Activated naive CD4-positive, alpha-beta T cell treated with anti-CD3 and anti-CD28 coated beads, Interleukin-2, amount 50 U/mL, for 24 hours (primary cell): ENCODE measurements around the gene GABBR2.

Source experiments
- H3K27ac Mint-ChIP-seq: one replicate; pipeline ENCODE4 v1.8.0; 2021; ENCODE audit warnings: mild to moderate bottlenecking, mixed read lengths
- H3K27me3 Mint-ChIP-seq: one replicate; pipeline ENCODE4 v1.8.0; 2021; ENCODE audit warnings: mixed read lengths
- H3K36me3 Mint-ChIP-seq: one replicate; pipeline ENCODE4 v1.8.0; 2021; ENCODE audit warnings: mixed read lengths
- H3K4me1 Mint-ChIP-seq: one replicate; pipeline ENCODE4 v1.8.0; 2021; ENCODE audit warnings: mixed read lengths
- H3K4me3 Mint-ChIP-seq: one replicate; pipeline ENCODE4 v1.8.0; 2021; ENCODE audit warnings: mild to moderate bottlenecking, mixed read lengths
- H3K9me3 Mint-ChIP-seq: one replicate; pipeline ENCODE4 v1.8.0; 2021; ENCODE audit warnings: mixed read lengths

The GABBR2 gene

GRCh38 chr9:98580956-98581355, 127.8 kb downstream of the GABBR2 start:
- Mint-ChIP-seq H3K4me3 (no peak overlapping the region), H3K4me1 (peaks cover 5% of the 10 kb centered on the region), H3K27me3 (peaks cover 25% of the 10 kb centered on the region), H3K9me3 (no peaks in the 10 kb centered on the region), H3K27ac (no peak overlapping the region), H3K36me3 (no peaks in the 10 kb centered on the region)

- Mint-ChIP-seq H3K27me3 (peaks cover 21% of the 10 kb centered on the region), H3K36me3 (no peaks in the 10 kb centered on the region), H3K27ac (no peak overlapping the region), H3K9me3 (no peaks in the 10 kb centered on the region), H3K4me3 (no peak overlapping the region), H3K4me1 (peaks cover 14% of the 10 kb centered on the region)
These were observed 129.0 kb downstream of the GABBR2 start for GRCh38 chr9:98579700-98580099.

- peaks cover 19% of the 10 kb centered on the region for H3K27me3 Mint-ChIP-seq
- no peaks in the 10 kb centered on the region for H3K36me3 Mint-ChIP-seq
- no peak overlapping the region for H3K27ac Mint-ChIP-seq
- H3K9me3 Mint-ChIP-seq: no peaks in the 10 kb centered on the region
- no peak overlapping the region for H3K4me3 Mint-ChIP-seq
- peaks cover 14% of the 10 kb centered on the region for H3K4me1 Mint-ChIP-seq
These were observed 131.3 kb downstream of the GABBR2 start for GRCh38 chr9:98577446-98577845.

- Mint-ChIP-seq H3K27me3 (peaks cover 19% of the 10 kb centered on the region), H3K9me3 (no peaks in the 10 kb centered on the region), H3K36me3 (no peaks in the 10 kb centered on the region), H3K4me3 (no peak overlapping the region), H3K4me1 (peaks cover 14% of the 10 kb centered on the region), H3K27ac (no peak overlapping the region)
These were observed 131.9 kb downstream of the GABBR2 start for GRCh38 chr9:98576859-98577258.

- no peak overlapping the region for H3K27ac Mint-ChIP-seq
- no peak overlapping the region for H3K4me3 Mint-ChIP-seq
- H3K4me1 Mint-ChIP-seq: peaks cover 14% of the 10 kb centered on the region
- no peaks in the 10 kb centered on the region for H3K36me3 Mint-ChIP-seq
- peaks cover 19% of the 10 kb centered on the region for H3K27me3 Mint-ChIP-seq
- H3K9me3 Mint-ChIP-seq: no peaks in the 10 kb centered on the region
These were observed 132.4 kb downstream of the GABBR2 start for GRCh38 chr9:98576354-98576753.

- peaks cover 14% of the 10 kb centered on the region for H3K4me1 Mint-ChIP-seq
- H3K27ac Mint-ChIP-seq: peak overlapping the region; percentile 6
- no peaks in the 10 kb centered on the region for H3K36me3 Mint-ChIP-seq
- H3K27me3 Mint-ChIP-seq: peaks cover 19% of the 10 kb centered on the region
- H3K9me3 Mint-ChIP-seq: no peaks in the 10 kb centered on the region
- no peak overlapping the region for H3K4me3 Mint-ChIP-seq
These were observed 133.1 kb downstream of the GABBR2 start for GRCh38 chr9:98575379-98576346.

GRCh38 chr9:98573749-98574278, 134.9 kb downstream of the GABBR2 start:
- Mint-ChIP-seq H3K9me3 (no peaks in the 10 kb centered on the region), H3K27ac (no peak overlapping the region), H3K27me3 (peaks cover 13% of the 10 kb centered on the region), H3K4me1 (peaks cover 14% of the 10 kb centered on the region), H3K4me3 (no peak overlapping the region), H3K36me3 (no peaks in the 10 kb centered on the region)

- peaks cover 6% of the 10 kb centered on the region for H3K27me3 Mint-ChIP-seq
- H3K4me1 Mint-ChIP-seq: peaks cover 14% of the 10 kb centered on the region
- H3K4me3 Mint-ChIP-seq: no peak overlapping the region
- H3K36me3 Mint-ChIP-seq: no peaks in the 10 kb centered on the region
- H3K9me3 Mint-ChIP-seq: no peaks in the 10 kb centered on the region
- no peak overlapping the region for H3K27ac Mint-ChIP-seq
These were observed 135.9 kb downstream of the GABBR2 start for GRCh38 chr9:98572796-98573195.

- H3K9me3 Mint-ChIP-seq: no peaks in the 10 kb centered on the region
- no peak overlapping the region for H3K4me3 Mint-ChIP-seq
- H3K27ac Mint-ChIP-seq: no peak overlapping the region
- peaks cover 3% of the 10 kb centered on the region for H3K27me3 Mint-ChIP-seq
- H3K4me1 Mint-ChIP-seq: peaks cover 14% of the 10 kb centered on the region
- no peaks in the 10 kb centered on the region for H3K36me3 Mint-ChIP-seq
These were observed 136.6 kb downstream of the GABBR2 start for GRCh38 chr9:98572054-98572627.

GRCh38 chr9:98571643-98572042, 137.1 kb downstream of the GABBR2 start:
- H3K27me3 Mint-ChIP-seq: no peaks in the 10 kb centered on the region
- peaks cover 14% of the 10 kb centered on the region for H3K4me1 Mint-ChIP-seq
- H3K4me3 Mint-ChIP-seq: no peak overlapping the region
- H3K36me3 Mint-ChIP-seq: no peaks in the 10 kb centered on the region
- no peaks in the 10 kb centered on the region for H3K9me3 Mint-ChIP-seq
- no peak overlapping the region for H3K27ac Mint-ChIP-seq

GRCh38 chr9:98570663-98571440, 137.9 kb downstream of the GABBR2 start:
- no peaks in the 10 kb centered on the region for H3K9me3 Mint-ChIP-seq
- no peaks in the 10 kb centered on the region for H3K27me3 Mint-ChIP-seq
- H3K4me3 Mint-ChIP-seq: no peak overlapping the region
- no peaks in the 10 kb centered on the region for H3K36me3 Mint-ChIP-seq
- H3K4me1 Mint-ChIP-seq: peaks cover 8% of the 10 kb centered on the region
- no peak overlapping the region for H3K27ac Mint-ChIP-seq

GRCh38 chr9:98570055-98570454, 138.7 kb downstream of the GABBR2 start:
- no peaks in the 10 kb centered on the region for H3K27me3 Mint-ChIP-seq
- no peak overlapping the region for H3K27ac Mint-ChIP-seq
- no peaks in the 10 kb centered on the region for H3K9me3 Mint-ChIP-seq
- no peak overlapping the region for H3K4me3 Mint-ChIP-seq
- no peaks in the 10 kb centered on the region for H3K36me3 Mint-ChIP-seq
- H3K4me1 Mint-ChIP-seq: no peaks in the 10 kb centered on the region

- Mint-ChIP-seq H3K4me3 (no peak overlapping the region), H3K27me3 (peaks cover 4% of the 10 kb centered on the region), H3K27ac (no peak overlapping the region), H3K36me3 (no peaks in the 10 kb centered on the region), H3K9me3 (no peaks in the 10 kb centered on the region), H3K4me1 (no peaks in the 10 kb centered on the region)
These were observed 139.2 kb downstream of the GABBR2 start for GRCh38 chr9:98569491-98569890.

GRCh38 chr9:98568909-98569469, 139.7 kb downstream of the GABBR2 start:
- H3K27me3 Mint-ChIP-seq: peaks cover 4% of the 10 kb centered on the region
- no peak overlapping the region for H3K4me3 Mint-ChIP-seq
- no peaks in the 10 kb centered on the region for H3K36me3 Mint-ChIP-seq
- no peak overlapping the region for H3K27ac Mint-ChIP-seq
- no peaks in the 10 kb centered on the region for H3K4me1 Mint-ChIP-seq
- H3K9me3 Mint-ChIP-seq: no peaks in the 10 kb centered on the region

- H3K27ac Mint-ChIP-seq: no peak overlapping the region
- no peaks in the 10 kb centered on the region for H3K36me3 Mint-ChIP-seq
- H3K9me3 Mint-ChIP-seq: no peaks in the 10 kb centered on the region
- no peaks in the 10 kb centered on the region for H3K4me1 Mint-ChIP-seq
- no peak overlapping the region for H3K4me3 Mint-ChIP-seq
- peaks cover 4% of the 10 kb centered on the region for H3K27me3 Mint-ChIP-seq
These were observed 140.4 kb downstream of the GABBR2 start for GRCh38 chr9:98568234-98568908.
